GM12878 (cell line): Measurements from ENCODE around the gene SEL1L3. TPM values are rescaled to one million over a fixed set of nuclear protein-coding genes. Genes with fewer than 3 reads are reported as not detected.

Source experiments
- BACH1 ChIP-seq: fragments of 450-650 bp; IDR thresholded peaks from 2 replicates; pipeline ENCODE4 v1.6.1; 2017; ENCODE audit warnings: mild to moderate bottlenecking, borderline replicate concordance
- CBX5 ChIP-seq: sonication (generic); IDR thresholded peaks from 2 replicates; pipeline ENCODE4 v1.6.1; 2016; ENCODE audit warnings: low read depth, moderate library complexity, mild to moderate bottlenecking, inconsistent platforms
- CREM ChIP-seq: IDR thresholded peaks from 2 replicates; pipeline ENCODE4 v1.6.1; 2014; ENCODE audit warnings: antibody characterized with exemption, low read depth
- EGR1 ChIP-seq, 2 experiments: IDR thresholded peaks; 1 replicate in 1 of 2; 2 replicates in 1 of 2; pipeline ENCODE4 v1.6.1; 2011 to 2012; ENCODE audit warnings: low read depth in 2 of 2, low read length in 2 of 2, borderline replicate concordance in 1 of 2, mild to moderate bottlenecking in 1 of 2, moderate library complexity in 1 of 2
- GATAD2B ChIP-seq: fragments of 450-650 bp; conservative IDR thresholded peaks from 2 replicates; pipeline ENCODE4 v1.6.1; 2017; ENCODE audit warnings: low read depth, mild to moderate bottlenecking, moderate library complexity
- JUND ChIP-seq: IDR thresholded peaks from 2 replicates; pipeline ENCODE4 v1.6.1; 2012; ENCODE audit warnings: low read depth, mild to moderate bottlenecking, low read length, improper control_type of control experiment, moderate library complexity
- NFXL1 ChIP-seq: fragments of 450-650 bp; IDR thresholded peaks from 2 replicates; pipeline ENCODE4 v1.6.1; 2017; ENCODE audit warnings: antibody characterized with exemption, mild to moderate bottlenecking, borderline replicate concordance
- NFYA ChIP-seq: IDR thresholded peaks from 2 replicates; pipeline ENCODE4 v1.6.1; 2011; ENCODE audit warnings: low read depth, mild to moderate bottlenecking, low read length, improper control_type of control experiment, borderline replicate concordance
- NR2C2 ChIP-seq: IDR thresholded peaks from 2 replicates; pipeline ENCODE4 v1.6.1; 2011; ENCODE audit warnings: borderline replicate concordance, low read depth; ENCODE audit not compliant: control insufficient read depth, insufficient read length
- RB1 ChIP-seq: fragments of 450-650 bp; formaldehyde crosslinking; IDR thresholded peaks from 2 replicates; pipeline ENCODE4 v1.6.1; 2017; ENCODE audit warnings: mild to moderate bottlenecking, borderline replicate concordance
- SMAD1 ChIP-seq: fragments of 450-650 bp; IDR thresholded peaks from 2 replicates; pipeline ENCODE4 v1.6.1; 2018; ENCODE audit warnings: mild to moderate bottlenecking, low read depth; ENCODE audit not compliant: partially characterized antibody
- SMARCA5 ChIP-seq: fragments of 450-650 bp; IDR thresholded peaks from 2 replicates; pipeline ENCODE4 v1.6.1; 2017; ENCODE audit warnings: mild to moderate bottlenecking
- SREBF1 ChIP-seq: IDR thresholded peaks from 2 replicates; pipeline ENCODE4 v1.6.1; 2012; ENCODE audit warnings: mild to moderate bottlenecking, low read length
- SREBF2 ChIP-seq: IDR thresholded peaks from 2 replicates; pipeline ENCODE4 v1.6.1; 2012; ENCODE audit warnings: mild to moderate bottlenecking, low read length
- YBX1 ChIP-seq: fragments of 450-650 bp; IDR thresholded peaks from 2 replicates; pipeline ENCODE4 v1.6.1; 2016; ENCODE audit warnings: antibody characterized with exemption
- ZZZ3 ChIP-seq: IDR thresholded peaks from 2 replicates; pipeline ENCODE4 v1.6.1; 2011; ENCODE audit warnings: low read depth; ENCODE audit not compliant: control insufficient read depth, insufficient read length
- polyA plus RNA-seq, 11 experiments: library from polyadenylated mRNA; depleted of rRNA in 4 of 11; unstranded in 6 of 11; stranded (reverse) in 5 of 11; fragments of >200 nt; fragmentation: Nextera tagmentation in 4 of 11; fragmentation: Illumina TruSeq in 1 of 11; extraction: Ambion mirVana in 4 of 11; extraction: Trizol in 1 of 11; gene quantifications; 1 replicate in 1 of 11; 2 replicates in 10 of 11; pipeline versions ENCODE4 v1.2.1 to v1.2.3, GENCODE V29; 2011 to 2016; ENCODE audit warnings: inconsistent platforms in 2 of 11, missing spikeins in 2 of 11, low read depth in 1 of 11
- total RNA-seq, 4 experiments: library from RNA; depleted of rRNA in 3 of 4; stranded (reverse); fragments of >200 nt in 3 of 4; fragmentation: Illumina TruSeq in 1 of 4; extraction: Trizol in 1 of 4; gene quantifications; 2 replicates each; pipeline versions ENCODE4 v1.2.1 to v1.2.3, GENCODE V29; 2013 to 2021
- TF ChIP-seq, protein P1 (sequence below): IDR thresholded peaks from 2 replicates; pipeline ENCODE4 v1.6.1; 2012; ENCODE audit warnings: low read depth, low read length, improper control_type of control experiment
- TF ChIP-seq, protein P2 (sequence below): fragments of 450-650 bp; IDR thresholded peaks from 2 replicates; pipeline ENCODE4 v1.6.1; 2017; ENCODE audit warnings: mild to moderate bottlenecking, moderate library complexity
- TF ChIP-seq, protein P3 (sequence below): fragments of 450-650 bp; conservative IDR thresholded peaks from 2 replicates; pipeline ENCODE4 v1.6.1; 2017; ENCODE audit warnings: mild to moderate bottlenecking, moderate library complexity
- TF ChIP-seq, protein P4 (sequence below): IDR thresholded peaks from 2 replicates; pipeline ENCODE4 v1.6.1; 2012; ENCODE audit warnings: low read length, inconsistent platforms
- TF ChIP-seq, protein P5 (sequence below): fragments of 450-650 bp; IDR thresholded peaks from 2 replicates; pipeline ENCODE4 v1.6.1; 2017; ENCODE audit warnings: low read depth, mild to moderate bottlenecking, moderate library complexity

Gene SEL1L3
- total and polyA plus RNA-seq, 10 of the 15 experiments (the other 5 are each of a cell fraction or from before 2014, with no cell fraction given): 20.4 to 82.2 (median 47.3) TPM

DNA sequence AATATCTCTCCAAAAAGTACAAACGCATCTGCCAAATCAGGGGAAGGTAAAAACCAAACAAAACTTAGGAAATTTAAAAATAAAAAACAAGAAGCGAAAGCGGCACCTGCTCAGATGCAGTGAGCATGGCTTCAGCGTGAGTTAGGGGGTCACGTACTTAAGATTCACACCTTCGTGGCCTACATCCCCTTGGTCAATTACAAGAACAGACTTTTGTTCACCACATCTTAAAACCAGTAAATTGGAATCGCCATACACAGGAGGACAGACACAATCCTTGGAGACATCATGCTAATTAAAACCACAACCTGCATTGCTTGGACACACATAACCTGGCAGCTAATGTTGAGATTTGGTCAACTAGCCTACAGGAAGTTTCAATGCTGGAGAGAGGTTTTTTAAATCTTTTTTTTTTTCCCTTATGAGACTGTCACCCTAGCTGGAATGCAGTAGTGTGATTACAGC, 12.5 kb upstream of the SEL1L3 start (continued):
- TF ChIP-seq, protein P1, sequence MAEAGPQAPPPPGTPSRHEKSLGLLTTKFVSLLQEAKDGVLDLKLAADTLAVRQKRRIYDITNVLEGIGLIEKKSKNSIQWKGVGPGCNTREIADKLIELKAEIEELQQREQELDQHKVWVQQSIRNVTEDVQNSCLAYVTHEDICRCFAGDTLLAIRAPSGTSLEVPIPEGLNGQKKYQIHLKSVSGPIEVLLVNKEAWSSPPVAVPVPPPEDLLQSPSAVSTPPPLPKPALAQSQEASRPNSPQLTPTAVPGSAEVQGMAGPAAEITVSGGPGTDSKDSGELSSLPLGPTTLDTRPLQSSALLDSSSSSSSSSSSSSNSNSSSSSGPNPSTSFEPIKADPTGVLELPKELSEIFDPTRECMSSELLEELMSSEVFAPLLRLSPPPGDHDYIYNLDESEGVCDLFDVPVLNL: no peak
- no peak for TF ChIP-seq NR2C2
- no peak for TF ChIP-seq NFYA
- no peak for TF ChIP-seq SMAD1
- no peak for TF ChIP-seq SREBF1
- no peak for TF ChIP-seq NFXL1
- TF ChIP-seq, protein P2, sequence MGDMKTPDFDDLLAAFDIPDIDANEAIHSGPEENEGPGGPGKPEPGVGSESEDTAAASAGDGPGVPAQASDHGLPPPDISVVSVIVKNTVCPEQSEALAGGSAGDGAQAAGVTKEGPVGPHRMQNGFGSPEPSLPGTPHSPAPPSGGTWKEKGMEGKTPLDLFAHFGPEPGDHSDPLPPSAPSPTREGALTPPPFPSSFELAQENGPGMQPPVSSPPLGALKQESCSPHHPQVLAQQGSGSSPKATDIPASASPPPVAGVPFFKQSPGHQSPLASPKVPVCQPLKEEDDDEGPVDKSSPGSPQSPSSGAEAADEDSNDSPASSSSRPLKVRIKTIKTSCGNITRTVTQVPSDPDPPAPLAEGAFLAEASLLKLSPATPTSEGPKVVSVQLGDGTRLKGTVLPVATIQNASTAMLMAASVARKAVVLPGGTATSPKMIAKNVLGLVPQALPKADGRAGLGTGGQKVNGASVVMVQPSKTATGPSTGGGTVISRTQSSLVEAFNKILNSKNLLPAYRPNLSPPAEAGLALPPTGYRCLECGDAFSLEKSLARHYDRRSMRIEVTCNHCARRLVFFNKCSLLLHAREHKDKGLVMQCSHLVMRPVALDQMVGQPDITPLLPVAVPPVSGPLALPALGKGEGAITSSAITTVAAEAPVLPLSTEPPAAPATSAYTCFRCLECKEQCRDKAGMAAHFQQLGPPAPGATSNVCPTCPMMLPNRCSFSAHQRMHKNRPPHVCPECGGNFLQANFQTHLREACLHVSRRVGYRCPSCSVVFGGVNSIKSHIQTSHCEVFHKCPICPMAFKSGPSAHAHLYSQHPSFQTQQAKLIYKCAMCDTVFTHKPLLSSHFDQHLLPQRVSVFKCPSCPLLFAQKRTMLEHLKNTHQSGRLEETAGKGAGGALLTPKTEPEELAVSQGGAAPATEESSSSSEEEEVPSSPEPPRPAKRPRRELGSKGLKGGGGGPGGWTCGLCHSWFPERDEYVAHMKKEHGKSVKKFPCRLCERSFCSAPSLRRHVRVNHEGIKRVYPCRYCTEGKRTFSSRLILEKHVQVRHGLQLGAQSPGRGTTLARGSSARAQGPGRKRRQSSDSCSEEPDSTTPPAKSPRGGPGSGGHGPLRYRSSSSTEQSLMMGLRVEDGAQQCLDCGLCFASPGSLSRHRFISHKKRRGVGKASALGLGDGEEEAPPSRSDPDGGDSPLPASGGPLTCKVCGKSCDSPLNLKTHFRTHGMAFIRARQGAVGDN: peak; percentile 98
- TF ChIP-seq BACH1: peak; percentile 63; the same call in 1 of the 2 replicates
- TF ChIP-seq ZZZ3: no peak
- TF ChIP-seq SREBF2: no peak
- TF ChIP-seq SMARCA5: no peak
- TF ChIP-seq EGR1 (IDR thresholded peaks at IDR 0.05; ENCODE audit: borderline replicate concordance in 1 of 2, low read depth in 2 of 2, low read length in 2 of 2): no peak
- no peak for TF ChIP-seq JUND
- peak; percentile 60; the same call in 1 of the 2 replicates for TF ChIP-seq CREM
- TF ChIP-seq, protein P3, sequence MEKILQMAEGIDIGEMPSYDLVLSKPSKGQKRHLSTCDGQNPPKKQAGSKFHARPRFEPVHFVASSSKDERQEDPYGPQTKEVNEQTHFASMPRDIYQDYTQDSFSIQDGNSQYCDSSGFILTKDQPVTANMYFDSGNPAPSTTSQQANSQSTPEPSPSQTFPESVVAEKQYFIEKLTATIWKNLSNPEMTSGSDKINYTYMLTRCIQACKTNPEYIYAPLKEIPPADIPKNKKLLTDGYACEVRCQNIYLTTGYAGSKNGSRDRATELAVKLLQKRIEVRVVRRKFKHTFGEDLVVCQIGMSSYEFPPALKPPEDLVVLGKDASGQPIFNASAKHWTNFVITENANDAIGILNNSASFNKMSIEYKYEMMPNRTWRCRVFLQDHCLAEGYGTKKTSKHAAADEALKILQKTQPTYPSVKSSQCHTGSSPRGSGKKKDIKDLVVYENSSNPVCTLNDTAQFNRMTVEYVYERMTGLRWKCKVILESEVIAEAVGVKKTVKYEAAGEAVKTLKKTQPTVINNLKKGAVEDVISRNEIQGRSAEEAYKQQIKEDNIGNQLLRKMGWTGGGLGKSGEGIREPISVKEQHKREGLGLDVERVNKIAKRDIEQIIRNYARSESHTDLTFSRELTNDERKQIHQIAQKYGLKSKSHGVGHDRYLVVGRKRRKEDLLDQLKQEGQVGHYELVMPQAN: no peak
- TF ChIP-seq, protein P4, sequence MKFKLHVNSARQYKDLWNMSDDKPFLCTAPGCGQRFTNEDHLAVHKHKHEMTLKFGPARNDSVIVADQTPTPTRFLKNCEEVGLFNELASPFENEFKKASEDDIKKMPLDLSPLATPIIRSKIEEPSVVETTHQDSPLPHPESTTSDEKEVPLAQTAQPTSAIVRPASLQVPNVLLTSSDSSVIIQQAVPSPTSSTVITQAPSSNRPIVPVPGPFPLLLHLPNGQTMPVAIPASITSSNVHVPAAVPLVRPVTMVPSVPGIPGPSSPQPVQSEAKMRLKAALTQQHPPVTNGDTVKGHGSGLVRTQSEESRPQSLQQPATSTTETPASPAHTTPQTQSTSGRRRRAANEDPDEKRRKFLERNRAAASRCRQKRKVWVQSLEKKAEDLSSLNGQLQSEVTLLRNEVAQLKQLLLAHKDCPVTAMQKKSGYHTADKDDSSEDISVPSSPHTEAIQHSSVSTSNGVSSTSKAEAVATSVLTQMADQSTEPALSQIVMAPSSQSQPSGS: peak; percentile 68
- TF ChIP-seq RB1: no peak
- TF ChIP-seq GATAD2B: no peak; the same call in 1 of the 2 replicates
- no peak for TF ChIP-seq YBX1
- TF ChIP-seq, protein P5, sequence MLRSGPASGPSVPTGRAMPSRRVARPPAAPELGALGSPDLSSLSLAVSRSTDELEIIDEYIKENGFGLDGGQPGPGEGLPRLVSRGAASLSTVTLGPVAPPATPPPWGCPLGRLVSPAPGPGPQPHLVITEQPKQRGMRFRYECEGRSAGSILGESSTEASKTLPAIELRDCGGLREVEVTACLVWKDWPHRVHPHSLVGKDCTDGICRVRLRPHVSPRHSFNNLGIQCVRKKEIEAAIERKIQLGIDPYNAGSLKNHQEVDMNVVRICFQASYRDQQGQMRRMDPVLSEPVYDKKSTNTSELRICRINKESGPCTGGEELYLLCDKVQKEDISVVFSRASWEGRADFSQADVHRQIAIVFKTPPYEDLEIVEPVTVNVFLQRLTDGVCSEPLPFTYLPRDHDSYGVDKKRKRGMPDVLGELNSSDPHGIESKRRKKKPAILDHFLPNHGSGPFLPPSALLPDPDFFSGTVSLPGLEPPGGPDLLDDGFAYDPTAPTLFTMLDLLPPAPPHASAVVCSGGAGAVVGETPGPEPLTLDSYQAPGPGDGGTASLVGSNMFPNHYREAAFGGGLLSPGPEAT: peak; percentile 83
- TF ChIP-seq CBX5: 0 out of 2 replicates have a peak, but pooled peaks have one; percentile 39
